ENCODE data around the gene SLC44A3. TPM values are rescaled to one million over a fixed set of nuclear protein-coding genes. Genes with fewer than 3 reads are reported as not detected.

SLC44A3 gene
- total RNA-seq, 1 donor from 2014 or later = 1.7 TPM

- TF ChIP-seq, protein P1, sequence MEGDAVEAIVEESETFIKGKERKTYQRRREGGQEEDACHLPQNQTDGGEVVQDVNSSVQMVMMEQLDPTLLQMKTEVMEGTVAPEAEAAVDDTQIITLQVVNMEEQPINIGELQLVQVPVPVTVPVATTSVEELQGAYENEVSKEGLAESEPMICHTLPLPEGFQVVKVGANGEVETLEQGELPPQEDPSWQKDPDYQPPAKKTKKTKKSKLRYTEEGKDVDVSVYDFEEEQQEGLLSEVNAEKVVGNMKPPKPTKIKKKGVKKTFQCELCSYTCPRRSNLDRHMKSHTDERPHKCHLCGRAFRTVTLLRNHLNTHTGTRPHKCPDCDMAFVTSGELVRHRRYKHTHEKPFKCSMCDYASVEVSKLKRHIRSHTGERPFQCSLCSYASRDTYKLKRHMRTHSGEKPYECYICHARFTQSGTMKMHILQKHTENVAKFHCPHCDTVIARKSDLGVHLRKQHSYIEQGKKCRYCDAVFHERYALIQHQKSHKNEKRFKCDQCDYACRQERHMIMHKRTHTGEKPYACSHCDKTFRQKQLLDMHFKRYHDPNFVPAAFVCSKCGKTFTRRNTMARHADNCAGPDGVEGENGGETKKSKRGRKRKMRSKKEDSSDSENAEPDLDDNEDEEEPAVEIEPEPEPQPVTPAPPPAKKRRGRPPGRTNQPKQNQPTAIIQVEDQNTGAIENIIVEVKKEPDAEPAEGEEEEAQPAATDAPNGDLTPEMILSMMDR (IDR thresholded peaks at IDR 0.05) = no peak
- TF ChIP-seq EZH2 (IDR thresholded peaks at IDR 0.05) (no peak), EZH2phosphoT487 (IDR thresholded peaks at IDR 0.05) (no peak)
- Histone ChIP-seq H4K20me1 (ENCODE audit: low read depth) (no peaks in the 10 kb centered on the region), H3K4me1 (peaks cover 10% of the 10 kb centered on the region), H3K36me3 (no peaks in the 10 kb centered on the region), H3K4me3 (no peak overlapping the region), H2AFZ (replicated peaks) (no peak overlapping the region), H3K79me2 (ENCODE audit: low read depth) (no peaks in the 10 kb centered on the region), H3K27ac (no peak overlapping the region), H3K27me3 (peaks cover 10% of the 10 kb centered on the region), H3K4me2 (no peak overlapping the region), H3F3A (ENCODE audit: low read depth) (no peaks in the 10 kb centered on the region), H3K9ac (no peak overlapping the region), H3K9me3 (ENCODE audit: low read depth) (no peaks in the 10 kb centered on the region)
- H3K4me3 Mint-ChIP-seq = no peak overlapping the region
- H3K36me3 Mint-ChIP-seq = no peaks in the 10 kb centered on the region
- H3K27me3 Mint-ChIP-seq (ENCODE audit: insufficient read depth, low read depth) = peaks cover 1% of the 10 kb centered on the region
- peaks cover 5% of the 10 kb centered on the region for H3K4me1 Mint-ChIP-seq
- no peaks in the 10 kb centered on the region for H3K9me3 Mint-ChIP-seq
- DNase-seq (ENCODE audit: low spot score) = no peak
- H3K27ac Mint-ChIP-seq = no peak overlapping the region
Measured at GRCh38 chr1:94851571-94851970, 31.4 kb downstream of the SLC44A3 start.

GRCh38 chr1:94852788-94853187 lies 32.6 kb downstream of the SLC44A3 start:
- TF ChIP-seq EZH2 (IDR thresholded peaks at IDR 0.05) = no peak
- H3K27me3 Mint-ChIP-seq (ENCODE audit: insufficient read depth, low read depth) = peaks cover 3% of the 10 kb centered on the region
- no peaks in the 10 kb centered on the region for H3K36me3 ChIP-seq
- no peaks in the 10 kb centered on the region for H3F3A ChIP-seq (ENCODE audit: low read depth)
- H3K27ac ChIP-seq = no peak overlapping the region
- H3K9ac ChIP-seq = no peak overlapping the region
- H3K36me3 Mint-ChIP-seq = peaks cover 2% of the 10 kb centered on the region
- H3K9me3 ChIP-seq (ENCODE audit: low read depth) = no peaks in the 10 kb centered on the region
- H3K4me2 ChIP-seq = no peak overlapping the region
- no peak overlapping the region for H3K4me3 ChIP-seq
- no peak overlapping the region for H3K4me3 Mint-ChIP-seq
- H2AFZ ChIP-seq (replicated peaks) = no peak overlapping the region
- peaks cover 10% of the 10 kb centered on the region for H3K27me3 ChIP-seq
- H3K4me1 Mint-ChIP-seq = no peaks in the 10 kb centered on the region
- no peaks in the 10 kb centered on the region for H3K79me2 ChIP-seq (ENCODE audit: low read depth)
- no peaks in the 10 kb centered on the region for H4K20me1 ChIP-seq (ENCODE audit: low read depth)
- DNase-seq (ENCODE audit: low spot score) = no peak
- peaks cover 8% of the 10 kb centered on the region for H3K4me1 ChIP-seq
- H3K9me3 Mint-ChIP-seq = peaks cover 2% of the 10 kb centered on the region
- no peak overlapping the region for H3K27ac Mint-ChIP-seq

DNA sequence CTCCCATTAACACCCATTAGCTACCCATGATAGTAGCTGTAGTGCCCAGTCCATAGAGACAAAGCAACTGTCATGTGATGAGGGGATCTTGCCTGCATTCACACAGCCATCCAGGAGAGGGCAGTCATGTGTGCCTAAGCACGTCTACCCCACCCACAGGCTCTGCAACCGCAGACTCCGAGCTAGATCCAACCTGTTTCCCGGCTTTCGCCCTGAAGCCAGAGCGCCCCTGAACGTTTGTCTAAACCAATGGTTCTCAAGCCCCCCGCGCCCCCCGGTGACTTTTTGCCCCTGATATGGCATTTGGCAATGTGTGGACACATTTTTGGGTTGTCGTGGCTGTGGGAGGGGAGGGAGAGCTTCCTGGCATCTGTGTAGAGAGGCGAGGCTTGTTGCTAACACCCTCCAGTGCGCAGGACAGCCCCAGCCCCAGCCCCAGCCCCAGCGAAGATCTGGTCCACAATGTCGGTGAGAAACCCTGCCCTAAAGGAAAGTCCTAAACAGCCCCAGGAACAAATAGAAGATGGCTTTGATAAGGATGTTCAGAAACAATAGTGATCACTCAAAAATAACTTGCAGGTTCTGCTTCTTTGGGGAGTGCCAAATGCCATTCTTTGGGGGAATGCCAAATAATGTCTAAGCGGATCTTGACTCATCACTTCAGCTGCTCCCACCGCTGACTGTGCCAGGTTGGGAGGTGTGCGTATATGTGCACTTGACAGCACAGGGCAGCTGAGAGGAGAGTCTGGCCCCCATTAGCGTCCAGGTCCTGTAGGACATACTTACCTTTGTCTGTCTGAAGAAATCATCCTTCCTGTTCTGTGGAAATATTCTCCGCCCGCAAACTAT lies 34.5 kb downstream of the SLC44A3 start:
- no peaks in the 10 kb centered on the region for H3K79me2 ChIP-seq (ENCODE audit: low read depth)
- Mint-ChIP-seq H3K27ac (no peak overlapping the region), H3K4me1 (peaks cover 3% of the 10 kb centered on the region), H3K36me3 (peaks cover 2% of the 10 kb centered on the region), H3K4me3 (no peak overlapping the region), H3K27me3 (ENCODE audit: insufficient read depth, low read depth) (peaks cover 3% of the 10 kb centered on the region), H3K9me3 (peaks cover 2% of the 10 kb centered on the region)
- H3F3A ChIP-seq (ENCODE audit: low read depth) = no peaks in the 10 kb centered on the region
- peak; percentile 93 for DNase-seq (ENCODE audit: low spot score)
- no peak overlapping the region for H3K27ac ChIP-seq
- H3K4me3 ChIP-seq = peak overlapping the region; percentile 44
- H3K4me2 ChIP-seq = peak overlapping the region; percentile 78
- H2AFZ ChIP-seq (replicated peaks) = peak overlapping the region; percentile 93
- no peaks in the 10 kb centered on the region for H3K9me3 ChIP-seq (ENCODE audit: low read depth)
- H3K9ac ChIP-seq = no peak overlapping the region
- H3K4me1 ChIP-seq = peaks cover 14% of the 10 kb centered on the region
- peaks cover 10% of the 10 kb centered on the region for H3K27me3 ChIP-seq
- no peaks in the 10 kb centered on the region for H4K20me1 ChIP-seq (ENCODE audit: low read depth)
- no peaks in the 10 kb centered on the region for H3K36me3 ChIP-seq
- TF ChIP-seq EZH2 (IDR thresholded peaks at IDR 0.05) = no peak
- TF ChIP-seq EZH2phosphoT487 (IDR thresholded peaks at IDR 0.05) = no peak
- TF ChIP-seq, protein P1 (IDR thresholded peaks at IDR 0.05) = peak; percentile 87

DNA sequence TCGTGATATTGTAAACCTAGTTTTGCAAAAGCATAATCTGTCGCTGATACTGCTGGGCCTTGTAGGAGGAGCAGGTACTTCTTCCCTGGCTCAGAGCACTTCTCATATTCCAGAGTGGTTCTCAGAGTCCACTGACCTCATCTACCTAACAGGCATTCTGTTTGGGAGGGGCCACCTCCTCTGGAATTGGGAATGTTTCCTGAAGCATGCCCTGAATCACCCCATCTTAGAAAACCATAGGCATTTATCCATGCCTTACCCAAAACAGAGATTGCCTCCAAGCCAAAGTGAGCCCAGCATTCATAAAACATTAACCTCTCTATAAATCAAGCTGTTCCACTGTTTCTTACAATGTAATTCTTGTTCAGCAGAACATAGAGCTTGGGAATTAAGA lies 35.1 kb downstream of the SLC44A3 start:
- peaks cover 3% of the 10 kb centered on the region for H3K27me3 Mint-ChIP-seq (ENCODE audit: insufficient read depth, low read depth)
- H3K9ac ChIP-seq = no peak overlapping the region
- H3K27ac Mint-ChIP-seq = no peak overlapping the region
- peaks cover 2% of the 10 kb centered on the region for H3K9me3 Mint-ChIP-seq
- no peaks in the 10 kb centered on the region for H4K20me1 ChIP-seq (ENCODE audit: low read depth)
- TF ChIP-seq EZH2phosphoT487 (IDR thresholded peaks at IDR 0.05) (no peak), EZH2 (IDR thresholded peaks at IDR 0.05) (no peak)
- TF ChIP-seq, protein P1 (IDR thresholded peaks at IDR 0.05) = no peak
- H3K27me3 ChIP-seq = peaks cover 10% of the 10 kb centered on the region
- H3K4me2 ChIP-seq = peak overlapping the region; percentile 78
- peak overlapping the region; percentile 93 for H2AFZ ChIP-seq (replicated peaks)
- H3K27ac ChIP-seq = no peak overlapping the region
- peaks cover 2% of the 10 kb centered on the region for H3K36me3 Mint-ChIP-seq
- H3K4me3 Mint-ChIP-seq = no peak overlapping the region
- H3F3A ChIP-seq (ENCODE audit: low read depth) = no peaks in the 10 kb centered on the region
- H3K4me3 ChIP-seq = no peak overlapping the region
- H3K36me3 ChIP-seq = no peaks in the 10 kb centered on the region
- peaks cover 17% of the 10 kb centered on the region for H3K4me1 ChIP-seq
- H3K79me2 ChIP-seq (ENCODE audit: low read depth) = no peaks in the 10 kb centered on the region
- peaks cover 3% of the 10 kb centered on the region for H3K4me1 Mint-ChIP-seq
- H3K9me3 ChIP-seq (ENCODE audit: low read depth) = no peaks in the 10 kb centered on the region
- no peak for DNase-seq (ENCODE audit: low spot score)

Measured in neural progenitor cell (in vitro differentiated cells).